SHP77 (cell line): ENCODE results near the gene KRTAP12-3.
"Not testable (repeated sequence)": the region's sequence is repeated elsewhere in the genome, so short reads cannot be mapped to it uniquely, and the experiment has no call there.

Experiments
- DNase-seq, 2 experiments: peaks; one replicate each; lab custom pipeline; 2025; lab: John Stamatoyannopoulos, UW

The KRTAP12-3 gene, protein sequence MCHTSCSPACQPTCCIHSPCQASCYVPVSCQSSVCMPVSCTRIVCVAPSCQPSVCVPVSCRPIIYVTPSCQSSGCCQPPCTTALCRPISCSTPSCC

DNA sequence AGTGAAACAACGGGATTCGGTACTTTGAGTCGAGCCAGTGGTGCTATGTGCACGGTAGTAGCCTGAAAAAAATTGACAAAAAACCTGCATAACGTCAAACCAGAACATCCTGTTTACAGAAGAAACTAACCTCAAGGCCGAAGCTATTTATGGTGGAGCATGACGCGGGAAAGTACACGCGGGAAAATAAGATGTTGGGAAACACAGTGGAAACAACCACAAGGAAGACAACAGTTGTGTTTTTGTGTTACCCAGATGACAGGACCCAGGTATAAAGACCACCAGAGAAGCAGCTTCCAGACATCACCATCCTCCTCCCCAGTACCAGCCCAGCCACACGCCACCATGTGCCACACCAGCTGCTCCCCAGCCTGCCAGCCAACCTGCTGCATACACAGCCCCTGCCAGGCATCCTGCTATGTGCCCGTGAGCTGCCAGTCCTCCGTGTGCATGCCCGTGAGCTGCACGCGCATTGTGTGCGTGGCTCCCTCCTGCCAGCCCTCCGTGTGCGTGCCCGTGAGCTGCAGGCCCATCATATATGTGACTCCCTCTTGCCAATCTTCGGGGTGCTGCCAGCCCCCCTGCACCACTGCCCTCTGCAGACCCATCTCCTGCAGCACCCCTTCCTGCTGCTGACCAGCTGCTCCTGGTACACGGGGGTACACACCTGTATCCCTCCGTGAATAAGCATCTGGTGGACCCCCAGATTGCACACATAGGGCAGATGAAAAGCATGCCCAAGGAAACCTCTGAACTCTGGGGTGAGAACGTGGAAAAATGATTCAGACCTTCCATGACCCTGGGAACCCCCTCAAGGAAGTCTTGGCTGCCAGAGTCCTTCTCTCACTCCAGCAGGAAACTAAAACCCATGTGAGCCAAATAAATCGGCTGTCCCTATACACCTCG, at the start of gene KRTAP12-3:
Gene KRTAP12-3, plus strand, starts transcription at position 298 of the 906 bp plus-strand sequence. Its CDS starts 48 bp downstream, at position 346.
- no peak for DNase-seq

DNA sequence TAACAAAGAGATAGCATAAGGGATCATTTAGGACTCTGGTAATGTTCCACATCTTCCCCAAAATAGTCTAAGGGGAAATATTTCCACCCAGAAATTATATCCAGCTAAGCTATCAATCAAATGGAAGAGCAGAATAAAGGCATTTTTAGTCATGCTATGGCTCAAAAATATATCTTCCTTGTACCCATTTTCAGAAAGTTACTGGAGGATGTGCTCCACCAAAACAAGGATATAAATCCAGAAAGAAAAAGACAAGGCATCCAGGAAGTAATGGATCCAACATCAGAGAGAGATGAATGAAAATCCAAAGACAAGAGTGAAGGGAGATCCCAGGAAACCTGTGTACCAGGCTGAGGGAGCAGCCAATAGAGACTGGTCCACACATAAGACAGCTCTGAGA, 48.5 kb upstream of the KRTAP12-3 start:
- no peak for DNase-seq

DNA sequence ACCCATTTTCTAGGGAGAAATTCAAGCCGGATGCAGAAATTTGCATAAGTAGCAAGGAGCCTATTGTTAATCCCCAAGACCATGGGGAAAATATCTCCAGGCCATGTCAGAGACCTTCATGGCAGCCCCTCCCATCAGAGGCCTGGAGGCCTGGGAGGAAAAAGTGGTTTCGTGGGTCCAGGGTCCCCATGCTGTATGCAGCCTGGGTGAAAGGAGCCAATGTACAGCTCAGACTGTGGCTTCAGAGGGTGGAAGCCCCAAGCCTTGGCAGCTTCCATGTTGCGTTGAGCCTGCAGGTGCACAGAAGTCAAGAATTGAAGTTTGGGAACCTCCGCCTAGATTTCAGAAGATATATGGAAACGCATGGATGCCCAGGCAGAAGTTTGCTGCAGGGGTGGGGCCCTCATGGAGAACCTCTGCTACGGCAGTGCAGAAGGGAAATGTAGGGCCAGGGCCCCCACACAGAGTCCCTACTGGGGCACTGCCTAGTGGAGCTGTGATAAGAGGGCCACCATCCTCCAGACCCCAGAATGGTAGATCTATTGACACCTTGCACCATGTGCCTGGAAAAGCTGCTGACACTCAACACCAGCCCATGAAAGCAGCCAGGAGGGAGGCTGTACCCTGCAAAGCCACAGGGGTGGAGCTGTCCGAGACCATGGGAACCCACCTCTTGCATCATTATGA, 47.4 kb upstream of the KRTAP12-3 start:
- not testable (repeated sequence) for DNase-seq

DNA sequence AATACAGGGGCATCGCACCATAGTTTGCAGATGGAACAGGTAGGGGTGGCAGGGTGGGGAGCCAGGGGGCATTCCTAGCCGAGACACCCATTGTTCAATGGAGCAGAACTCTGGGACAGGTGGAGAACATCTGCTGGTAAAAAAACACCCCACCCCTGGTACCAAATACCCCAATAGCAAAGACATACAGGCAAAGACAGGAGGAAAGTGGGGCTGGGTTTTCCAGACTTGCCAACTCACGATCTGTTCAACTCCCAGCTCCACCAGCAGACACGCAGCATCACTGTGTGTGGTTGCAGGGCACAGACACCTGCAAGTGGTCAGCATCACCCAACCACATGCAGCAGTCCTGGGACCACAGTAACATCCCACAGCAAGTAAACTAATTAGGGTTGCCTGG, 46.2 kb upstream of the KRTAP12-3 start:
- DNase-seq: no peak

DNA sequence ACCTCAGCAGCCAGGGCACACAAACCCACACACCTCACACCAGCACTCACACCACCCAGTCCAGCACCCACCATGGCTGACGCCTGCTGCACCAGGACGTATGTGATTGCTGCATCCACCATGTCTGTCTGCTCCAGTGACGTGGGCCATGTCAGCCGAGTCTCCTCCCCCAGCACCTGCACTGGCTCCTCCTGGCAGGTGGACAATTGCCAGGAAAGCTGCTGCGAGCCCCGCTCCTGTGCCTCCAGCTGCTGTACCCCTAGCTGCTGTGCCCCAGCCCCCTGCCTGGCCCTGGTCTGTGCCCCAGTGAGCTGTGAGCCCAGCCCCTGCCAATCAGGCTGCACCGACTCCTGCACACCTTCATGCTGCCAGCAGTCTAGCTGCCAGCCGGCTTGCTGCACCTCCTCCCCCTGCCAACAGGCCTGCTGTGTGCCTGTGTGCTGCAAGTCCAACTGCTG, 45.7 kb upstream of the KRTAP12-3 start, which contains the start of gene KRTAP10-8:
Gene KRTAP10-8, plus strand, starts transcription at position 51 of the 458 bp plus-strand sequence. Its CDS starts 22 bp downstream, at position 73.
- DNase-seq: peak in 1 of 2 experiments; percentile 13

DNA sequence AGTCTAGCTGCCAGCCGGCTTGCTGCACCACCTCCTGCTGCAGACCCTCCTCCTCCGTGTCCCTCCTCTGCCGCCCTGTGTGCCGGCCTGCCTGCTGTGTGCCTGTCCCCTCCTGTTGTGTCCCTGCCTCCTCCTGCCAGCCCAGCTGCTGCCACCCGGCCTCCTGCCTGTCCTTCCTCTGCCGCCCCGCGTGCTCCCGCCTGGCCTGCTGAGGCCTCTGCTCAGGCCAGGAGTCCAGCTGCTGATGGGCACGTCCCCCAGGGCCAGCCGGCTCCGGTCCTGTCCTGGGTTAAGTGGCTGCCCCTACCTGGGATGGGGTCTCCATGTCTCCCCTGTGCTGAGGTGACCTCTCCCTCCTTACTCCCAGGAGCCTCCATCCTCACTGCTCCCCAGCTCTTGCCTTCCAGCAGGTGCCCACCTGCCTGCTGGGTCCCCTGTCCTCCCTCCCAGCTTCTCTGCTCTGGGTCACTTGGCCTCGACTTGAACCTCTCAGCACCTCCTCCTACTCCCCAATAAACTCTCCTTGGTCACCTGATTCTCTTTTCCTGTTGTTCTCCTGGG, 45.0 kb upstream of the KRTAP12-3 start:
- no peak for DNase-seq

DNA sequence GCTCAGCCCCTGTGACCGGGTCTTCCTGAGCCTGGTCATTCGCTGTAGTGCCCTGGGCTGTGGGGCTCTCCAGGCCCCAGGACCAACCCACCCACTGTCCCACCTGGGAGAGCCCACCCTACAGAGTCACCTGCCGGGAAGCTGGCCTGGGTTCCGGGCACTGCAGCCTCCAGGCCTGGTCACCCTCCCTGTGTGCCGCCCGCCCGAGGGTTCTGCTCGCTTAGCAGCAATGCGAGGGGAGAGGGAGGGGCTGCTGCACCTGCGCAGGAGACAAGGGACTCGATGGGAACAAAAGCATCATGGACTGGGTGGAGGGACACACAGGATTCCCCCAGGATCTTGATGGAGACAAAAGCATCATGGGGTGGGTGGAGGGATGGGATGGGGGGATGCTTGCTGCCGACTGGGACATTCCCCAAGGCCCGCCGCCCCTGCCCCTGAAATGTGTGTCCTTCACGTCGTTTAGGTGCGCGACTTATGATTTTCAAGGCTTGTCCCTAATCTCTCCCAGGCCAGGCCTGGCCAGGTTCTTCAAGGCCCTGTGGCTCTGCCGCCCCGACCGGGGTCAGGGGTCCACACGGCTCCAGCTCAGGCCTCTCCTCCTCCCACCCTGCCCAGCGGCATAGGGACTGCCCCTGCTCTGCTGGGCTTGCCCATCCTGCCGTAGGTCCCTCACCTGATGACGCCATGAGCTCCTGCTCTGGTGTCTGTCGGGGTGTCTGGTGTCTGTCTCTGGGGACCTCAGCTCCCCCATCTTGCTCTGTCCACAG, 44.2 kb upstream of the KRTAP12-3 start:
- no peak for DNase-seq

DNA sequence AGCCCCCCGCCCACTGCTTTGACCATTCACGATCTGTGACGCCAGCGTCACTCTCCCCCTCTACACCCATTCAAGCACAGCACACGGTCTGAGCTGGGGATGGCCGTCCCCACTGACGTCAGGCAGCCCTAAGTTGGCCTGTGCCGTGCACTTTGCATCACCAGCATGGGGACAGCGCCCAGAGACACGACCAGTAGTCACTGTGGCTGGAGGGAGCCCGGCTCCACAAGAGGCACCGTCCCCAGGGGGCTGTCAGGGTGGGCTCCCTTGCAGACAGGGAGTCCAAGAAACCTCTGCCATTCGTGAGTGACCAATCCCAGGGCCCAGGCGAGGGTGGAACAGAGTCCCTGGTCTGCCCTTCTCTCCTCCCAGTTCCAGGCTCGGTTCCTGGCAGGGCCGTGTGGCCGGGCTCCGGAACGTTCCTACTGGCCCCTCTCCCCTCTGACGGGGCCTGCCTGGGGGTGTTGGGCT, 43.5 kb upstream of the KRTAP12-3 start:
- DNase-seq: no peak

DNA sequence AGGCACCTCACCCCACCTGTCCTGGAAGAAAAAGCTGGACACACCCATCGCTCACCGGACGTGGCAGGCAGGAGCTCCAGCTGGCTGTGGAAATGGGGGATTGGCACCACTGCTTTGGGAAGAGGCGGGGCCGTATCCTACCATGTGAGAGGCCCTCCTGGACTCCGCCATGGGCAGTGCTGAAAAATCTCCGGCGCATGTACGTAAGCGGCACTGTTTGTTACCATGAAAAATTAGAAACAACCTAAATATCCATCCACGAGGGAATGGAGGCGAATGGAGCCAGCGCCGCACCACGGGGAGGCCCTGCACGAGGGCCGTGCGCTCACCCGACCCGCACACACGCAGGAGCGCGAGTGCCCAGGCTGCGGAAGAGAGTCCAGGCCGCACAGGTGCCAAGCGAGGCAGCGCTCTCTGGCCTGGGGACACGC, 42.8 kb upstream of the KRTAP12-3 start:
- no peak for DNase-seq

DNA sequence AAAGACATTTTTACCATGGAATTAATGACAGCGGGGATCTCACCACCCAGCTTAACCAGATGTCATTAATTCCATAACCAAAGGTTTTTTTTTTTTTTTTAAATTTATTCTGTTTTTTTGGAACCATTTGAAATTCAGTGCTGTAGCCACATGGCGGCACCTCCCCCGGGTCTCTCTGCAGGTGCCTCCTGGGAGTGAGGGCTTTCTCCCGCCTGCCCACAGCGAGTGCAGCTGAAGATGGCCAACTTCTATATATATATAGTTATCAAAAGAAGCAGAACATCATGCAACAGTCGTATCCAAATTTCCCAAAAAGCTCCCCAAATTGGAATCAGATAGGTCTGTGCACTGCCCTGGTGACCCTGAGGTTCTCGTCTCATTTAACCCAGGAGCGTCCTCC, 42.3 kb upstream of the KRTAP12-3 start:
- no peak for DNase-seq

DNA sequence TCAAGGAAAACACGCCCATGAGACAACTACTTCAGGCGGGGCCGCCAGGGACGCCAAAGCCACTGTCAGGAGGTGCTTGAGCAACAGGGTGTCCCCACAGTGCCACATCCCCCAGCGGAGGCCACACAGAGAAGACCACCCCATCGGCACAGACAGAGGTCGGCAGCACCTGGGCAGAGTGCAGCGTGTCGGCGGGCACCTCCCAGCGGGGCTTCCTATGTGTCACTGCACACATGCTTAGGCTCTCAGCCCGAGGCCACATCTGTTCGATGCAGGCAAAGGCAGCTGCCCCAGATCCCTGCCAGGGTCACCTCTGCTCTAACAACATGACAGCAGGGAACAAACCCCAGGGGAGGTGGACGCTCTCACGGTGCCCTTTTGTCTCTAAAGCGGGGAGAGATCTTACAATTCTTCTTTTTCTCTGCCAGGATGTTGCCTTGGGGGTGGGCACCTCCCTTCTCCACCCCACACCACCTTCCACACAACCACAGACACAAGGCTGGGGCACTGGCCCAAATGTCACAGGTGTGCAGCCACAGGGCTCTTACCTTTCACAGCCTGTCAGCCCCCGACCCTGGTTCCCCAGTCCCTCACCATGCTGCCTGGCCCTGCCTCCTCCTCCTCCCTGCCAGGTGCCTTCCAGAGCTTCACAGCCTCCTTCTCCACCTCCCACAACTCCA, 41.7 kb upstream of the KRTAP12-3 start:
- no peak for DNase-seq

DNA sequence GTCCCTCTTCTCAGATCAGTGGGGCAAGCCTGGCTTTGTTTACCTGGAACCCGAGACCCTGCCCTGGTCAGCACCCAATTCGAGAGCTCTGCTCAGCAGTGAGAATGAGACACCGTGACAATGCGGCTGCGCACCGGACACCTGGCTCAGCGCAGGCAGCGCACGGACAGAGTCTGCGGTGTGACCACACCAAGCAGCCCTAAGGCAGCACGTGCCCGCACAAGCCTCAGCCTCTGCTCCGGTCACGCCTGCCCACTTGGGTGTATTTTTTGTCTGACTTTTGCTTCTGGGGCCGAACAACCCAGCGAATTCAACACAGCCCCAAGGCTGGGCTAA, 41.2 kb upstream of the KRTAP12-3 start:
- no peak for DNase-seq

DNA sequence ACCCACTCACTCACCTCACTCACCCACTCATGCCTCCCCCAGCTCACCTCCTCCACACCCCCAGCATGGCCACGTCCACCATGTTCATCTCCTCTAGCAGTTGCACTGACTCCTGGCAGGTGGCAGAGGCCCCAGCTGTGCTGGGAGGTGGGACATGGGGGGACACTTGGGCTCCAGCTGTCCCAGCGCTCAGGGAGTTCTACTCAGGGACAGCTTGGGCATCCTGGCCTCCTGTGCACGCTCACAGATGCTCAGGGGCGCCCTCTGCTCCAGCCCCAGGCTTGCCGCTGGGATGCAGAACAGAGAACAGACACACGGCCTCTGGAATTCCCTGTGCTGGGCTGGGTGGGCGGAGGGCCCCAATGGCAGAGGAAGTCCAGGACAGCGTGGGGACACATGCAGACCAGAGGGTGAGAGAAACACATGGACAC, 40.6 kb upstream of the KRTAP12-3 start:
- no peak for DNase-seq

DNA sequence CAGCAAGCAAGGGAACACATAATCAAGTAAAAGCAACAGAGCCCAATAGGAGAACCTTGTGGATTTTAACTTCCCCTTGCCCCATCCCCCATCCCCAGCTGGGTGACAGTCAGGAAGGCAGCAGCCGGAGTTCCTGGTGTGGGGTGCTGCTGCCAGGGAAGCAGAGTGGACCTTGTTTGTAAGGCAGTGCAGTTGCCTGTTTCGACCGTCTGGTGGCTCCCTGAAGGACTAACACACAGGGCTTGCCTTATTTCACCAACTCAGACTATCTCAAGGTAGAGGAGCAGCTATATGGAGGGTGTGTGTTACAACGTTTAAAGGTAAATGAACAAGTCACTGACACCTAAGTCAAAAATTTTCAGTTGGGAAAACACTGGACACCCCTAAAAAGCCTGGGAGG, 39.2 kb upstream of the KRTAP12-3 start:
- DNase-seq: no peak

DNA sequence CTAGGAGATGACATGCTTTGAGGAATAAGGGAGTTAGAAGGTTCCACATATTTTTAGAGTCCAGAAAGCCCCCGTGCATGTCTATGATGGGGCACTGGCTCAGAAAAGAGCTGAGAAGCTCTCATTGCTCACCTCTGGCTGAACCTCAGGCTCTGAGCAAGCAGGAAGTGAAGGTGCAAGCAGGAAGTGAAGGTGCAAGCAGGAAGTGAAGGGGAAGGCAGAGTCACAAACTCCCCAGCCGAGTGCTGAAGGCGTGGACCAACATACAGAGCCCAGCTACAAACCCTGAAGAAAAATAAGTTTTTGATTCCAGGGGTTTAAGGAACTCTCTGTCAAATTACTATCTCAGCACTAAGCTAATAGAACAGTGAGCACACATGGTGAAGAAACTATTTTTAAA, 38.8 kb upstream of the KRTAP12-3 start:
- DNase-seq: no peak

DNA sequence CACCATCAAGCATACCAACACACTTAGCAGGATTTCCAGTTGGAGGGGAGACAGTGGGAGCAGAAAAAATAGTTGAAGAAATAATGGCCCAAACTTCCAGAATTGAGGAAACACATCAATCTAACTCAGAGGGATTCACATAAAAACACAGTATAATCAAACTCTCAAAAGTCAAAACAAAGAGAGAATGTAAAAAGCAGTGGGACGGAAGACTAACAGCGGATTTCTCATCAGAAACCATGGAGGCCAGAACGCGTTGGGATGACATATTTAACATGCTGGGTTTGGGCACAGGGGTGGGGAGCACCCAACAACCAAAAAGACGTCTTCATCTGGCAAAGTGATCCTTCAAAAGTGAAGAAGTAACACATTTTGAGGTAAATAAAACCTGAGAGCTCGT, 37.8 kb upstream of the KRTAP12-3 start:
- DNase-seq: no peak

DNA sequence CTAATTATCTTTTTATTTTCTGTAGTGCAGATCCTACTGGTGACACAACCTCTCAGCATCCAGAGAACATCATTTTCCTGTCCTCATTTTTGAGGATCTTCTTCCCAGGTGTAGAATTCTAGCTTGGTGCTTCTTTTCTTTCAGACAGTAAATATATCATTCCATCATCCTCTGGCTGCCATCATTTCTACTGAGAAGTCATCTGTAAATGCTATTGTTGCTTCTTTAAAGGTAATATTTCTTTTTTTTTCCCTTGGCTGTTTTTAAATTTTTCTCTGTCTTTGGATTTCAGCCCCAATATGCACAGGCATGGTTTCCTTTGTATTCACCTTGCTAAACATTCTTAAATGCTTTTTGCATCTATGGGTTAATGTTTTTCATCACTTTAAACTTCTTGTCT, 34.2 kb upstream of the KRTAP12-3 start:
- no peak for DNase-seq

DNA sequence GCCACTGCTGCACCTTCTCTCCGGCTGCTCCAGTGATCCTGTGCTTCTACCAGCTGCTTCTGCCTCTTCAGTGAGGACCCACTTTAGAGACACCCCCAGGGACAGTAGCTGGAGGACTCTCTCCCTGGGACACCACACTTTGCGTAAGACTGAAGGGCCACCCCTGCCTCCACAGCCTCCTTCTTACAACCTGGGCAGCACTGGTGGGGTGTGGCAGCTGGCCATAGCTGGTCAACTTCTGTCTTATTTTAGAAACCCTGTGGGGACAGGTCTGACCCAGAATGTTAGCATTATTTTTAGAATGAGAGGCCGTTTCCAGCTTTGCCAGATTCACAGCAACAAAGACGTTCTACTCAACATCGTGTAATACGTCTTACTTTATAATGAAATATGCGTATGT, 32.0 kb upstream of the KRTAP12-3 start:
- no peak for DNase-seq

DNA sequence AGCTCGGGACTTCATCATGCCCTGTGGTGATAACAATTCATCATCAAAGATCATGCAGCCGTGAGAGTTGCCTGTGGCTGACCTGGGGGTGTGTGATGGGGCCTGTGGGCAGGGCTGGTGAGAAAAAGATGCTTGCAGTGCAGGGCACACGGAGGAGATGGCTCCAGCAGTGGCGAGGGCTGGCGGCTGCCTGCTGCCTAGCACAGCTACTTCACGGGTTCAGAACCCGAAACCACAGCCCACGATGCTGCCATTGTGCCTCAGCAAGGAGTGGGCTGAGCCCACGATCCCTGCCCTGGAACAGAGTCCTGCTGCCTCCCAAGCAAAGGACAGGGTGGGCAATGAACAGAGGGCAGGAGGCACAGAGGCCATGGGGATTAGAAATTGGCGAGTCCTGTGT, 31.5 kb upstream of the KRTAP12-3 start:
- DNase-seq: no peak

DNA sequence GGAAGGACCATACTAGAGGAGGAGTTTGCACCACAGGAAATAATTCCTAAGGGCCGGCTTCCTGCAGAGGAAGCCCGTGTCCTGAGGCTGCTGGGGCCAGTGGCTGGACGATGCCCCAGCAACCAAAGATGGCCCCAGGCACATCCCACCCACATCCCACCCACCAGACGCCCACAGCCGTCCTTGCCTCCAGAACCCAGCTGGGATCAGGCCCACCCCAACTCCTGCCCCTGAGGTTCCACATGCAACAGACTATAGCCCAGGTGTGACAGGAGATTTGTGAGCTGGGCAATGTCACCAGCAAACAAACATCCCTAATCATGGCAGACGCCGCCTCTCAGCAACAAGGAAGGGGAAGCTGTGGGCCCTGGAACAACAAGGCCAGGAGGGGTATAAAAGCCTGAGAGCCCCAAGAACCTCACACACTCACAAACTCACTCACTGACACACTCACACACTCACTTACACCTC, 31.0 kb upstream of the KRTAP12-3 start, which contains the start of gene KRTAP10-9:
Gene KRTAP10-9, plus strand, starts transcription at position 421 of the 471 bp plus-strand sequence. CDS start 79 bp downstream, outside the sequence.
- no peak for DNase-seq
